GM18499 (cell line): ENCODE results near the gene SPEM1.

Experiments used
- ATAC-seq: cut with Tn5 transposase; IDR thresholded peaks from one replicate; pipeline ENCODE4 v1.9.1; 2021; ENCODE audit warnings: moderate number of reproducible peaks; ENCODE audit not compliant: insufficient read depth, unreplicated experiment

The SPEM1 gene

DNA sequence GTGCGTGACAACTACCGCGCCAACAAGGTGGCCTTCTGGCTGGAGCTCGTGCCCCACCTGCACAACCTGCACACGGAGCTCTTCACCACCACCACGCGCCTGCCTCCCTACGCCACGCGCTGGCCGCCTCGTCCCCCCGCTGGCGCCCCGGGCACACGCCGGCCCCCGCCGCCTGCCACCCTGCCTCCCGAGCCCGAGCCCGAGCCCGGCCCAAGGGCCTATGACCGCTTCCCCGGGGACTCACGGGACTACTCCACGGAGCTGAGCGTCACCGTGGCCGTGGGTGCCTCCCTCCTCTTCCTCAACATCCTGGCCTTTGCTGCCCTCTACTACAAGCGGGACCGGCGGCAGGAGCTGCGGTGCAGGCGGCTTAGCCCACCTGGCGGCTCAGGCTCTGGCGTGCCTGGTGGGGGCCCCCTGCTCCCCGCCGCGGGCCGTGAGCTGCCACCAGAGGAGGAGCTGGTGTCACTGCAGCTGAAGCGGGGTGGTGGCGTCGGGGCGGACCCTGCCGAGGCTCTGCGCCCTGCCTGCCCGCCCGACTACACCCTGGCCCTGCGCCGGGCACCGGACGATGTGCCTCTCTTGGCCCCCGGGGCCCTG lies 3.0 kb upstream of the SPEM1 start:
- ATAC-seq, result no peak

- ATAC-seq, result no peak
These were observed 1.5 kb upstream of the SPEM1 start for GRCh38 chr17:7418472-7419152.

- no peak for ATAC-seq
These were observed 1.1 kb downstream of the SPEM1 start for GRCh38 chr17:7421186-7421585.

- no peak for ATAC-seq
These were observed 3.6 kb downstream of the SPEM1 start for GRCh38 chr17:7423679-7424078.

- ATAC-seq, result no peak
These were observed 5.2 kb downstream of the SPEM1 start, which contains the start of gene SPEM2 for GRCh38 chr17:7425316-7425715. TSS of gene SPEM2 (plus strand) at chr17:7425616. CDS start at chr17:7425689, 73 bp downstream.

GRCh38 chr17:7425756-7426155 lies 5.6 kb downstream of the SPEM1 start:
- ATAC-seq, result no peak

DNA sequence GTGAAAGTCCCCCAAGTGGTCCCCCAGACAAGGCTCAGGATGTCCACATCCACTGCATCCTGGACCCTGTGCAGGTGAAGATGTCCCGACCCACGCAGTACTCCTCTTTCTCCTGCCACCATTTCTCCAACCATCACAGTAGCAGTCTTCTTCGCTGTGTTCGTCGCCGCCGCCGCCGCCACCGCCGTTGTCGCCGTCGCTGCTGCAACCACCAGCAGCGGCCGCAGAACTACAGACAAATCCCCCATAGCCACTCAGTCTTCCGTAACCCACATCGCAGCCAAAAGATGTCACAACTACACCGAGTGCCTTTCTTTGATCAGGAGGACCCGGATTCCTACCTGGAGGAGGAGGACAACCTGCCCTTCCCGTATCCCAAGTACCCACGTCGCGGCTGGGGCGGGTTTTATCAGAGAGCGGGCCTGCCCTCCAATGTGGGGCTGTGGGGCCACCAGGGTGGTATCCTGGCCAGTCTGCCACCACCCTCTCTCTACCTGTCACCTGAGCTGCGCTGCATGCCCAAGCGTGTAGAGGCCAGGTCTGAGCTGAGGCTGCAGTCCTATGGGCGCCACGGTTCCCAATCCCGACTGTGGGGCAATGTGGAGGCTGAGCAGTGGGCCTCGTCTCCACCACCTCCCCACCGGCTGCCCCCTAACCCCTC lies 6.2 kb downstream of the SPEM1 start:
- ATAC-seq, result no peak

DNA sequence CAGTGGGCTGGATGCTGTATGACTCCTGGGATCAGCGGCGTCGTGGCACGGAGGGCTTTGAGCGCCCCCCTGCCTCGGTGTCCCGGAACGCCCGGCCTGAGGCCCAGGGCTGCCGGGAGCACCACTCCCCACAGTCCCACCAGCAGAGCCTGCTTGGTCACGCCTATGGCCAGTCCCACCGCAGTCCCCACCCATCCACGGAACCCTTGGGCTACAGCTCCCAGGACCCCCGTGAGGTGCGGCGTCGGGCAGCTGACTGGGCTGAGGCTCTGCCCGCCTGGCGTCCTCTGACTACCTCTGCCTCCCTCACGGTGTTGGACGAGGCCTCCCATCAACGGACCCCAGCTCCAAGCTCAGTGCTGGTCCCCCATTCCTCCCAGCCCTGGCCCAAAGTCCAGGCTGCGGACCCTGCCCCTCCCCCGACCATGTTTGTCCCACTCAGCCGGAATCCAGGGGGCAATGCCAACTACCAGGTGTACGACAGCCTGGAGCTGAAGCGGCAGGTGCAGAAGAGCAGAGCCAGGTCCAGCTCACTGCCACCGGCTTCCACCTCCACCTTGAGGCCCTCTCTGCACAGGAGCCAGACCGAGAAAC lies 6.9 kb downstream of the SPEM1 start:
- no peak for ATAC-seq

GRCh38 chr17:7427549-7427948 lies 7.4 kb downstream of the SPEM1 start:
- no peak for ATAC-seq

DNA sequence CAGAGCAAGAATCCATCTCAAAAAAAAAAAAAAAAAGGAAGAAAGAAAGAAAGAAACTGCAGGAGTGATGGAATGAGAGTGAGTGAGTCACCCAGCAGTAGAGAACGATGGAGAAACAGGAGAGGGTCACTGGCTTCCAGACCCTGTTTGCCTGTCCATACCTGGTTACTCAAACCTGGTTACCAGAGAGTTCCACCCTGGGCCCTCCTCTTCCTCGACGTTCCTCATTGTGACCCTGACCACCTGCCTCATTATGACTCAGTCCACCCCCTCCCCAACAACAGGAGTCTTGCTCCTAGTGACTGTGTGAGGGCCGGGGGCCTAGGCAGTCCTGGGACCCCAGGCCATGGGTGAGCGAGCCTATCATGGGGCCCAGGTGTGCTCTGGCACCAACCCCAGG lies 8.4 kb downstream of the SPEM1 start, which contains the start of gene SPEM3:
Gene SPEM3, plus strand, starts transcription at position 301 of the 400 bp plus-strand sequence. Its CDS starts 46 bp downstream, at position 347.
- no peak for ATAC-seq

- ATAC-seq, result no peak
These were observed 9.6 kb downstream of the SPEM1 start for GRCh38 chr17:7429722-7430121.

DNA sequence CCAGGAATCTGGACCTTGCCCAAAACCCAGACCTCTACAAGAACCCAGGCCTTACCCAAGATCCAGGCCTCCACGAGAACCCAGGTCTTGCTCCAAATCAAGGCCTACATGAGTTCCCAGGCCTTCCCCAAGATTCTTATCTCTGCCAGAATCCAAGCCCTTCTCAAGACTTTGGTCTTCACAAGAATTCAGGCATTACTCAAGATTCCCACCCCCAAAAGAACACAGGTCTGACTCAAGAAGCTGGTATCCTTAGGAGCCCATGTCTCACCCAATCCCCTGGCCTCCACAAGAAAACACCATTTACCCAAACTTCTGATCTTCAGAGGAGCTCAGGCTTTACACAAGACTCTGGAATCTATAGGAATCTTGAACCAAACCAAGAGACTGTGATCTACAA lies 11.1 kb downstream of the SPEM1 start:
- ATAC-seq, result no peak

DNA sequence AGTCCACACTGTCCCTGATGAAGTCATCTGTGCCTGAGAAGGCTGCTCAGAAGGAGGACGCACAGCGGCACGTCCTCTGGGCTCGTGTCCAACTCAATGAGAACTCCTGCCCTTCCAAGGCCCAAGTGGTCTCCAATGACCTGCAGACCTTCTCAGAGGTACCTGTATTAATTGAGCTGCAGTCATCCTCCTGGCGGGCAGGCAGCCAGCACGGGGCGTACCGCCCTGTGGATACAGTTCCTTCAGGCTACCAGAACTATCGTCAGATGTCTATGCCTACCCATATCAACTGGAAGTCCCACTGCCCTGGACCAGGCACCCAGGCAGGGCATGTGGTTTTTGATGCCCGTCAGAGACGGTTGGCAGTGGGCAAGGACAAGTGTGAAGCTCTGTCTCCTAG lies 12.2 kb downstream of the SPEM1 start:
- ATAC-seq, result no peak

DNA sequence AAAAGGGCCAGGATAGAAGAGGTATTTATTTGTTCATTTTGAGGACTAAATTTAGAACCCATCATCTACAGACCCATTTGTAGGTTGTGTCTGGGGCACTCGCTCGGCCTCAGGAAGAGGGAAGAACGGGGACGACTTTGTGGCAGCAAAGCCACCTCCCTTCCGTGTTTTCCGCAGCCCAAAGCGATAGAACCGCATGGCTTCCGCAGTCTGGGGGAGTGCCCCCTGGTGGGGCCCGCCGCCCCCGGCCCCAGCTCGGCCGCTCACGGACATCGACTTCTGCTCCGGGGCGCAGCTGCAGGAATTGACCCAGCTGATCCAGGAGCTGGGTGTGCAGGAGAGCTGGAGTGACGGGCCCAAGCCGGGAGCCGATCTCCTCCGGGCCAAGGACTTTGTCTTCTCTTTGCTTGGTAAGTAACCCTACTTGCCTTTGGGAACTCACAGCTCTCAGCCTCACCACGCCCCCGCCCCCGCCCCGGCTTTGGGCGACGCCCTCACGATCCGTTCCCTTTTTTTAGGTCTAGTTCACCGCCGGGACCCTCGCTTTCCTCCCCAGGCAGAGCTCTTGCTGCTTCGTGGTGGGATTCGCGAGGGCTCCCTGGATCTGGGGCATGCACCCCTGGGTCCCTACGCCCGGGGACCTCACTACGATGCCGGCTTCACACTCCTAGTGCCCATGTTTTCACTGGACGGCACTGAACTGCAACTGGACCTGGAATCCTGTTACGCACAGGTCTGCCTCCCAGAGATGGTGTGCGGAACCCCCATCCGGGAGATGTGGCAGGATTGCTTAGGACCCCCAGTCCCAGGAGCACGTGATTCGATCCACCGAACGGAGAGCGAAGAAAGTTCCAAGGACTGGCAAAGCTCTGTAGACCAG lies 15.8 kb downstream of the SPEM1 start:
- ATAC-seq, result no peak

DNA sequence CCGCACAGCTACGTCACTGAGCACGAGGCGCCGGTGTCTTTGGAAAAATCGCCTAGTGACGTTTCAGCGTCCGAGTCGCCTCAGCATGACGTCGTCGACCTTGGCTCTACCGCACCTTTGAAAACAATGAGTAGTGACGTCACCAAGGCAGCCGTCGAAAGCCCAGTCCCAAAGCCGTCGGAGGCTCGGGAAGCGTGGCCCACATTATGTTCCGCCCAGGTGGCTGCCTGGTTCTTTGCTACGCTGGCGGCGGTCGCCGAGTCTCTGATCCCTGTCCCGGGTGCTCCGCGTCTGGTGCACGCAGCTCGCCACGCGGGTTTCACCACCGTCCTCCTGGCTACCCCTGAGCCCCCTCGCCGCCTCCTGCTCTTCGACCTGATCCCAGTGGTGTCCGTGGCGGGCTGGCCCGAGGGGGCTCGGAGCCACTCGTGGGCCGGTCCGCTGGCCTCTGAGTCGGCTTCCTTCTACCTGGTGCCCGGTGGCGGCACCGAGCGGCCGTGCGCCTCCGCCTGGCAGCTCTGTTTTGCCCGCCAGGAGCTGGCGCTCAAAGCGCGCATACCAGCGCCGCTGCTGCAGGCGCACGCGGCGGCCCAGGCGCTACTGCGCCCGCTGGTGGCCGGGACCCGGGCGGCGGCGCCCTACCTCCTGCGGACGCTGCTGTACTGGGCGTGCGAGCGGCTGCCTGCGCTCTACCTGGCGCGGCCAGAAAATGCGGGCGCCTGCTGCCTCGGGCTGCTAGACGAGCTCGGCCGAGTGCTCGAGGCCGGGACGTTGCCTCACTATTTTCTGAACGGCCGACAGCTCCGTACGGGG lies 16.6 kb downstream of the SPEM1 start:
- ATAC-seq, result no peak

- no peak for ATAC-seq
These were observed 17.3 kb downstream of the SPEM1 start for GRCh38 chr17:7437369-7437863.

DNA sequence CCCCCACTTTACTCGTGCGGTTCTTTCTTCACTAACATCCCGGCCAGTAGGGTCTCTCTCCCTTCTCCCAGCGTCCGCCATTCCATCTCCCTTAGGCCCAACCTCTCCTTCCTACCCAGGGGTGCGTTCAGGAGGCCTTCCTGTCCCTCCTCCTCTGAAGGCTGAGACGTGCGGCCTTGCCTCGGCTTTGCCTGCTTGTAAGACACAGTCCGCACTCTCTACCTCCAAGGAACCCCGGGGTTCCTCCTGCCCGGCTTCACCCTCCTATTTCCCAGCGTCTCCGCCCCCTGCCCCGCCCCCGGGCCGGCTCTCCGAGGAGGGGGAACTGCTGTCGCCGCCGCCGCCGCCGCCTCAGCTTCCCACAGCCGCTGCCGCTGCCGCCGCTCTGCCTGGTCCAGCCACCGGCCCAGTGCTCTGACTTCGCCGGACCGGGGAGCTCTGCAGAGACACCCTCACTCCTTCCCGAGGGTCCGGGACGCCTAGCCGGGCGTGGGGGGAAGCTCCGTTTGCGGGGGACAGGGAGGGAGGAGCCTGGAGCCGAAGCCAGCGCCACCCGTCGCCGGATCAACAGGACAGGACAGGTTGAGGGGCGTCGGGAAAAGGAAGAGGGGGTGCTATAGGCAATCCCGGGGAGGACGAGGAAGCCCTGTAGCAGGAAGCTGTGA lies 18.0 kb downstream of the SPEM1 start:
- ATAC-seq, result no peak

GRCh38 chr17:7438656-7439460 lies 18.7 kb downstream of the SPEM1 start:
- ATAC-seq, result no peak
